Measurements from ENCODE around the gene SARNP.

Gene SARNP

GRCh38 chr12:55739025-55739378 is 78.5 kb downstream of the SARNP start:
- DNase-seq, result no peak

- DNase-seq, result peak; percentile 76
These were observed 79.2 kb downstream of the SARNP start for GRCh38 chr12:55738123-55739024.

- DNase-seq, result no peak
These were observed 79.9 kb downstream of the SARNP start for GRCh38 chr12:55737581-55738122.

GRCh38 chr12:55736780-55737580 is 80.5 kb downstream of the SARNP start:
- DNase-seq, result peak; percentile 60

GRCh38 chr12:55736076-55736475 is 81.4 kb downstream of the SARNP start:
- DNase-seq, result no peak

GRCh38 chr12:55734595-55734994 is 82.9 kb downstream of the SARNP start:
- DNase-seq, result no peak

GRCh38 chr12:55733858-55734257 is 83.7 kb downstream of the SARNP start:
- no peak for DNase-seq

GRCh38 chr12:55733021-55733555 is 84.4 kb downstream of the SARNP start:
- no peak for DNase-seq

GRCh38 chr12:55732288-55732687 is 85.2 kb downstream of the SARNP start:
- no peak for DNase-seq

GRCh38 chr12:55729819-55730818 is 87.4 kb downstream of the SARNP start:
- peak; percentile 41 for DNase-seq

GRCh38 chr12:55728939-55729818 is 88.3 kb downstream of the SARNP start, which contains the start of gene CD63:
Gene CD63 (minus strand): TSS chr12:55729009. CDS start chr12:55728341, 668 bp downstream.
- DNase-seq, result peak; percentile 74

GRCh38 chr12:55728186-55728938 is 89.2 kb downstream of the SARNP start:
- no peak for DNase-seq

- DNase-seq, result no peak
These were observed 89.8 kb downstream of the SARNP start for GRCh38 chr12:55727643-55728185.

GRCh38 chr12:55726971-55727370 is 90.6 kb downstream of the SARNP start:
- no peak for DNase-seq

GRCh38 chr12:55725556-55725955 is 92.0 kb downstream of the SARNP start:
- no peak for DNase-seq

GRCh38 chr12:55724940-55725309 is 92.6 kb downstream of the SARNP start:
- no peak for DNase-seq

GRCh38 chr12:55724226-55724939 is 93.1 kb downstream of the SARNP start:
- peak; percentile 63 for DNase-seq

- no peak for DNase-seq
These were observed 93.9 kb downstream of the SARNP start for GRCh38 chr12:55723516-55724225.

- no peak for DNase-seq
These were observed 94.6 kb downstream of the SARNP start for GRCh38 chr12:55722948-55723347.
